ENCODE data around the gene PIGBOS1. TPM values are rescaled to one million over a fixed set of nuclear protein-coding genes. Genes with fewer than 3 reads are reported as not detected.
A peak's percentile ranks its signal among the peaks of the same experiment; 100 is the strongest.
"Not testable (repeated sequence)": the region's sequence is repeated elsewhere in the genome, so short reads cannot be mapped to it uniquely, and the experiment has no call there.

Gene PIGBOS1
- polyA plus RNA-seq, 4 donors, result 11.1 to 17.1 (median 15.9) TPM

GRCh38 chr15:55302801-55303200, 16.1 kb downstream of the PIGBOS1 start:
- not testable (repeated sequence) for DNase-seq (ENCODE audit: low read depth in 4 of 4, low spot score in 3 of 4)

GRCh38 chr15:55297315-55297714, 21.6 kb downstream of the PIGBOS1 start:
- DNase-seq (ENCODE audit: low read depth in 4 of 4, low spot score in 3 of 4), result no peak

- DNase-seq (ENCODE audit: low read depth in 4 of 4, low spot score in 3 of 4), result peak in 3 of 4 donors; percentile 64 to 73 (median 68)
Observed at GRCh38 chr15:55290528-55291057, 28.3 kb downstream of the PIGBOS1 start.

DNA sequence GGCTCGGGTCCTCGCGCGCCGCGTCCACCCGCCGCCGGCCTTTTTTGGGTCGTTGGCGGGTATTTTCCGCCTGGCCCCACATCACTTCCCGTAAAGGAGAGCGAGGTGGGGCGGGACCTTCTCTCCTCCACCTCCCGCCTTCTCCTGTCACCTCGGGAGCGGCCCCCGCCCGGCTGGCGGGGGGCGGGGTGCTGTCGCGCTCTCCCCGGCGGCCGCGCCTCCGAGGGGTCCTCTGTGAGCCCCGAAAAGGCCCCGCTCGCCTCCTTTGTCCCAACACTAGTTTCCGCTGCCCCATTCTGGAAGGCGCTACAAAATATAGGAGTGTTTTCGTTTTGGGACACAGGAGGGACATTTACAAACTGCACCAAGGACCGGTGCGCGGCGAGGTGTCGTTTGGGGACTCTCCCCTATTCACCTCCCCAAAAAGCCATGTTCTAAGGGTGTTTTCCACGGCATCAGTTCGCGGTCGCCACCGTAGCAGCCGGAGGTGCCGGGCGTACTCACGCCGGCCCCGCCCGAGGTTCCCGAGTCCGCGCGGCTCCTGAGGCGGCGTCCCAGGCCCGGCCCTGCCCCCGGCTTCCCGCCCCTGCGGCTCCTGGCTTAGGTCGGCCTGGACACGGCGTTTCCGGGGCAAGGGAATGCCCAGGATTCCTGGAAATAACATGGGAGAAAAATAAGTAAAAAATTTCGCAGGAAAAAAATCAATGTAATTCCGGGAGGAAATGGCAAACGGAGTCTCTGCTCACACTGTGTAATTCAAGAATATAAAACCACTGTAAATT, 29.0 kb downstream of the PIGBOS1 start, which contains the start of gene RAB27A:
Gene RAB27A (minus strand): TSS at position 68 of the 782 bp plus-strand sequence. CDS start 54,879 bp downstream, outside the sequence.
- DNase-seq (ENCODE audit: low read depth in 4 of 4, low spot score in 3 of 4), result peak in 3 of 4 donors; percentile 55 to 69 (median 60)

DNA sequence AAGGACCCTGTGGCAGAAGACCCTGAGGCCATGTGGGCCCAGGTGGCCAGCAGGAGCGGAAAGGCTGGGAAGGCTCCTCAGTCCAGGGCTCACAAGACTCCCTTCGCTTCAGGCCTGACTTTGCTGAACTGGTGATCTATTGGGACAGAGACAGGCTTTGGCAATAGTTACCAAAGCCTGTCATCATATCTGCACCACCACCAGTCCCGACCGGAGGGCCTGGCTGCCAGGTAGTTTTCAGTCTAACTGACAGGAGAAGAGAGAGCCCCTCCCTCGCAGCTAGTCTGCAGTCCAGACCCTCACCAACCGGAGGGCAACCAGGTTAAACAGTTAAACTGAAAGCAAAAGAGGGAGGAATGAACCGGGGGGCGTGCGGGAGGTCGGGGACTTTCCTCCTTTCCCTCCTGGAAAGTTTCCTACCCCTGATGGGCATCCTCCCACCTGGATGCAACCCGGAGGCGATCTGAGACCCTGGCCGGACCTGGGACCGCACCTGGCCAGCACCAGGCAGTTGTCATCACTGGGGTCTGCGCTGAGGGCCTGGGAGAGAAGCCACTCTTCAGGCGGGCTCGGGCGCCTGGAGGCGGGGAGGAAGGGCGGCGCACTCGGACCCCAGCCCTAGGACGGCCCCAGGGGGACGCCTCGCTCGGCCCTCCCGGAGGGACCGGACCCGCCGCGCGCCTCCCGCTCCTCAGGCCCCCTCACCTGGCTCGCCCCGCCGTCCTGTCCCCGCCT, 29.7 kb downstream of the PIGBOS1 start:
- DNase-seq (ENCODE audit: low read depth in 4 of 4, low spot score in 3 of 4), result peak in 1 of 4 donors; percentile 18

DNA sequence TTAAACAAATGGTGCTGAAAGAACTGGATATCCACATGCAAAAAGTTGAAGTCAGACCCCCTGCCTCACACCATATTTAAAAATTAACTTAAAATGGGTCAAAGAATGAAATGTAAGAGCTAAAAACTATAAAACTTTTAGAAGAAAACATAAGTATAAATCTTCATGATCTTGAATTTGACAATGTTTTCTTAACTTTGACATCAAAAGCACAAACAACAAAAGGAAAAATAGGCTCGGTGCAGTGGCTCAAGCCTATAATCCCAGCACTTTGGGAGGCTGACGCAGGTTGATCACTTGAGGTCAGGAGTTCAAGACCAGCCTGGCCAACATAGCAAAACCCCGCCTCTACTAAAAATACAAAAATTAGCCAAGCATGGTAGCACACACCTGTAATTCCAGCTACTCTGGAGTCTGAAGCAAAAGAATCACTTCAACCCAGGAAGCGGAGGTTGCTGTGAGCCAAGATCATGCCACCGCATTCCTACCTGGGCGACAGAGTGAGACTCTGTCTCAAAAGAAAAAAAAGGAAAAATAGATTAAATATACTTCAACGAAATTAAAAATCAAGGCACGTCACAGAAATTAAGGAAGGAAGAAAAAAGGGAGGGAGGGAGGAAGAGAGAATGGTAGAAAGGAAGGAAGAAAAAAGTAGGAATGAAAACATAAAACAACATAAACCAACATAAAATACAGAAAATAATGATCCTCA, 30.8 kb downstream of the PIGBOS1 start:
- DNase-seq (ENCODE audit: low read depth in 4 of 4, low spot score in 3 of 4), result no peak

GRCh38 chr15:55286442-55287189, 32.3 kb downstream of the PIGBOS1 start:
- not testable (repeated sequence) for DNase-seq (ENCODE audit: low read depth in 4 of 4, low spot score in 3 of 4)

DNA sequence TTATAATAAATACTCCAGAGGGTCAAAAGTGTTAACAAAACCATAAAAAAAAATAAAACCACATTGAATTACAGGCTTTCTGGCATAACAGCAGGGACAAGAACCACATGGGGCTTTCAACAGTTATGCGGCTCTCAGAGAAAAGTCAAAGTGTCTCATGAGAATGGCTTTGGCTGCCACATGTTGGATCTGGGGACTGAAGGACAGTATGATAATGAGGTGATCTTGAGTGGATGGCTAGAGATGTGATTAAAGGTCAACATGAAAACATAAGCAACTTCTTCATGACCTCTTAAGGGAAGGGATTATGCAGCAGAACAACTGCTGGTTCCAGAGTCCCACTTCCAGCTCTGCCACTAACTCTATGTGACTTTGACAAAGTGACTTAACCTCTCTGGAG, 34.5 kb downstream of the PIGBOS1 start:
- DNase-seq (ENCODE audit: low read depth in 4 of 4, low spot score in 3 of 4), result no peak

- no peak for DNase-seq (ENCODE audit: low read depth in 4 of 4, low spot score in 3 of 4)
Observed at GRCh38 chr15:55283379-55284147, 35.4 kb downstream of the PIGBOS1 start.

DNA sequence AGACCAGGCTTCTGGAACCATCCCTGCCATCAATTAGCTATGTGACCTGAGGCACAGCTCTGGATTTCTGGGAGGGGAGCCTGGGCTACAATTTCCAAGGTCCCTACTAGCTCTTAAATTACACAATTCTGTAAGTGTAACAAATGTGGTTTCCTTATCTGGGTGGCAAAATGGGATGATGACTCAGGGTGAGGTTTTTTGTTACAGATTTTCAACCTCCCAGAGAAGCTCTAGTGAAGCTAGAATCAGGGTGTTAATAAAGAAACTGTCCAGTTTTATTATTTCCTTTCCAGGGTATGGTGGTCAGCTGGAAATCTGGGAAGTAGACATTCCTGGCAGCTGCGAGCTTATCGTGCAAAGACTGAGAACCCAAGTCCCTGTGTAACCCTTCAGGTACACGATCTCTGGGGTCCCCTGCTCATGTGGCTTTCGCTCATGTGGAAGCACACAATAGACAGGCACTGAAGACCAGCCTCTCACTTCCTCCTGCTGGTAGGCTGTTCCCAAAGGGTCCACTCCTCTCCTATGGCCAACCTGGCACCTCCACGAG, 36.6 kb downstream of the PIGBOS1 start:
- DNase-seq (ENCODE audit: low read depth in 4 of 4, low spot score in 3 of 4), result no peak

DNA sequence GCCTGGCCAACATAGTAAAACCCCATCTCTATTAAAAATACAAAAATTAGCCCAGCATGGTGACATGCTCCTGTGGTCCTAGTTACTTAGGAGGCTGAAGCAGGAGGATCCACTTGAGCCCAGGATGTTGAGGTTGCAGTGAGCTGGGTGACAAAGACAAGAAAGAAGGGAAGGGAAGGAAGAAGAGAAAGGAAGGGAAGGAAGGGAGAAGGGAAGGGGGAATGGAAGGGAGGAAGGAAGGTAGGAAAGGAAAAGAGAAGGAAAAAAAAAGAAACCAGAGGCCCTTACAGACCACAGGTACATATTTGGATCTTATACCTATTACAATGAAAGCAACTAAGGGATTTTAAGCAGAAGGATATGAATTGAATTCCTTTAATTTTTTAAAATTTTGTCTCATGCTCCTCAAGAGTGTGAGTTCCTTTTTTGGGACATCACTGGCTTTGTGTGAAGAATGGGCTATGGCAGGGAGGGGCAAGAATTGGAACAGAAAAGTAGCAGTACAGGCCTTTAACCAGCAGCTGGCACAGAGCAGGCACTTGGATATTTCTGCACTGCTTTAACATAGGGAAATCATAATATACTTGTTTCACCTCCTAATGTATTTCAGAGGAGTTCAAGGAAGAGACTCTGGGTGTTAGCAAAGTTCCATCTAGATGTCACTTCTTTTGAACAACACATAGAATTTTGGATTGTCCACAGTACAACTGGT, 37.2 kb downstream of the PIGBOS1 start:
- no peak for DNase-seq (ENCODE audit: low read depth in 4 of 4, low spot score in 3 of 4)

DNA sequence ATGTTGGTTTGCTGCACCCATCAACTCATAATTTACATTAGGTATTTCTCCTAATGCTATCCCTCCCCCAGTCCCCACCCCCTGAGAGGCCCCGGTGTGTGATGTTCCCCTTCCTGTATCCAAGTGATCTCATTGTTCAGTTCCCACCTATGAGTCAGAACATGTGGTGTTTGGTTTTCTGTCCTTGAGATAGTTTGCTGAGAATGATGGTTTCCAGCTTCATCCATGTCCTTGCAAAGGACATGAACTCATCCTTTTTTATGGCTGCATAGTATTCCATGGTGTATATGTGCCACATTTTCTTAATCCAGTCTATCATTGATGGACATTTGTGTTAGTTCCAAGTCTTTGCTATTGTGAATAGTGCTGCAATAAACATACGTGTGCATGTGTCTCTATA, 38.3 kb downstream of the PIGBOS1 start:
- not testable (repeated sequence) for DNase-seq (ENCODE audit: low read depth in 4 of 4, low spot score in 3 of 4)

- no peak for DNase-seq (ENCODE audit: low read depth in 4 of 4, low spot score in 3 of 4)
Observed at GRCh38 chr15:55279746-55280351, 39.1 kb downstream of the PIGBOS1 start.

- no peak for DNase-seq (ENCODE audit: low read depth in 4 of 4, low spot score in 3 of 4)
Observed at GRCh38 chr15:55279100-55279745, 39.7 kb downstream of the PIGBOS1 start.

DNA sequence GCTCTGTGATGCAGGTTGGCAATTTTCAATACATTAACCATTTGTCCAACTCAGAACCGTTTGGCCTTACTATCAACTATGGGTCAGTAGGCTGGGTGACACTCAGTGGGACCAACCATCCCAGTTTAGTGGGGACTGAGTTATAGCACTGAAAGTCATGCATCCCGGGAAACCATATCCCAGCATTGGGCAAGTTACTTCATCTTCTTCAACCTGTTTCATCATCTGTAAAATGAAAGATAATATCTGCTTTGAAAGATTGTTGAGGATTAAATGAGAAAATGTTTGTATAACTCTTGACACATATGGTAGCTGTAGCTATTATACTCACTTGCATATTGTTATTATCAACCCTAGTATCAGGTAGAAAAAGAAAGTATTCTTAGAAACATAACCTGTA, 41.2 kb downstream of the PIGBOS1 start:
- DNase-seq (ENCODE audit: low read depth in 4 of 4, low spot score in 3 of 4), result no peak

- DNase-seq (ENCODE audit: low read depth in 4 of 4, low spot score in 3 of 4), result no peak
Observed at GRCh38 chr15:55277116-55277564, 41.8 kb downstream of the PIGBOS1 start.

- DNase-seq (ENCODE audit: low read depth in 4 of 4, low spot score in 3 of 4), result no peak
Observed at GRCh38 chr15:55276324-55276723, 42.6 kb downstream of the PIGBOS1 start.
